H9 (cell line): Measurements from ENCODE around the gene PPP3CA. TPM values are rescaled to one million over a fixed set of nuclear protein-coding genes. Genes with fewer than 3 reads are reported as not detected.

Experiments
- DNase-seq: peaks from one replicate; pipeline ENCODE4 v3.0.0-alpha.2; 2017
- H2AFZ ChIP-seq: one replicate; pipeline ENCODE4 v1.6.1; 2013; ENCODE audit warnings: mild to moderate bottlenecking, low read length, control low read depth, moderate library complexity
- H2AK5ac ChIP-seq: 2 replicates; pipeline ENCODE4 v1.6.1; 2013; ENCODE audit warnings: low read length, control low read depth, mixed read lengths; ENCODE audit not compliant: insufficient read length
- H2BK120ac ChIP-seq: one replicate; pipeline ENCODE4 v1.6.1; 2013; ENCODE audit warnings: low read depth, mild to moderate bottlenecking, low read length, control low read depth, inconsistent platforms; ENCODE audit not compliant: poor library complexity, severe bottlenecking
- H2BK12ac ChIP-seq: 2 replicates; pipeline ENCODE4 v1.6.1; 2013; ENCODE audit warnings: low read length, control low read depth, mixed read lengths, low read depth; ENCODE audit not compliant: insufficient read length
- H2BK15ac ChIP-seq: 2 replicates; pipeline ENCODE4 v1.6.1; 2013; ENCODE audit warnings: low read depth, low read length, control low read depth
- H2BK20ac ChIP-seq: one replicate; pipeline ENCODE4 v1.6.1; 2013; ENCODE audit warnings: low read depth, mild to moderate bottlenecking, low read length, control low read depth, inconsistent platforms; ENCODE audit not compliant: poor library complexity, severe bottlenecking
- H2BK5ac ChIP-seq: 2 replicates; pipeline ENCODE4 v1.6.1; 2013; ENCODE audit warnings: low read length, control low read depth, mixed read lengths; ENCODE audit not compliant: insufficient read length
- H3K14ac ChIP-seq: 2 replicates; pipeline ENCODE4 v1.6.1; 2013; ENCODE audit warnings: low read length, control low read depth; ENCODE audit not compliant: insufficient read depth
- H3K18ac ChIP-seq: 2 replicates; pipeline ENCODE4 v1.6.1; 2013; ENCODE audit warnings: low read depth, mild to moderate bottlenecking, mixed read lengths, low read length, control low read depth; ENCODE audit not compliant: insufficient read length
- H3K23ac ChIP-seq: 2 replicates; pipeline ENCODE4 v1.6.1; 2013; ENCODE audit warnings: low read length, control low read depth, mixed read lengths, low read depth; ENCODE audit not compliant: insufficient read length
- H3K23me2 ChIP-seq: 2 replicates; pipeline ENCODE4 v1.6.1; 2013; ENCODE audit warnings: low read depth, mild to moderate bottlenecking, mixed read lengths, low read length, control low read depth; ENCODE audit not compliant: insufficient read length, poor library complexity, severe bottlenecking
- H3K27ac ChIP-seq: 2 replicates; pipeline ENCODE4 v1.5.1; 2013; ENCODE audit warnings: low read length, control low read depth, mixed read lengths, low read depth; ENCODE audit not compliant: insufficient read length
- H3K27me3 ChIP-seq: 2 replicates; pipeline ENCODE4 v1.6.1; 2013; ENCODE audit warnings: low read length, control low read depth, inconsistent platforms; ENCODE audit not compliant: insufficient read depth
- H3K4ac ChIP-seq: 2 replicates; pipeline ENCODE4 v1.6.1; 2013; ENCODE audit warnings: low read depth, mild to moderate bottlenecking, control low read depth, inconsistent platforms, low read length, moderate library complexity
- H3K4me1 ChIP-seq: 2 replicates; pipeline ENCODE4 v1.6.1; 2013; ENCODE audit warnings: low read length, control low read depth, inconsistent platforms; ENCODE audit not compliant: insufficient read depth
- H3K4me2 ChIP-seq: 2 replicates; pipeline ENCODE4 v1.6.1; 2013; ENCODE audit warnings: low read length, control low read depth, mixed read lengths; ENCODE audit not compliant: insufficient read length, insufficient read depth
- H3K56ac ChIP-seq: 2 replicates; pipeline ENCODE4 v1.6.1; 2013; ENCODE audit warnings: low read depth, mild to moderate bottlenecking, mixed read lengths, low read length, control low read depth; ENCODE audit not compliant: insufficient read length
- H3K79me1 ChIP-seq: 2 replicates; pipeline ENCODE4 v1.6.1; 2013; ENCODE audit warnings: low read depth, mild to moderate bottlenecking, moderate library complexity, low read length, control low read depth, inconsistent platforms; ENCODE audit not compliant: insufficient read depth, poor library complexity, severe bottlenecking
- H3K79me2 ChIP-seq: 2 replicates; pipeline ENCODE4 v1.6.1; 2013; ENCODE audit warnings: low read length, control low read depth, inconsistent platforms; ENCODE audit not compliant: insufficient read depth
- H3K9ac ChIP-seq: 2 replicates; pipeline ENCODE4 v1.6.1; 2013; ENCODE audit warnings: low read length, control low read depth, mixed read lengths; ENCODE audit not compliant: insufficient read length; ENCODE audit errors: extremely low read depth
- H3K9me3 ChIP-seq: one replicate; pipeline ENCODE4 v1.6.1; 2013; ENCODE audit warnings: low read depth, low read length, inconsistent platforms; ENCODE audit not compliant: control insufficient read depth
- H3T11ph ChIP-seq: one replicate; pipeline ENCODE4 v1.6.1; 2013; ENCODE audit warnings: mild to moderate bottlenecking, low read length, control low read depth, inconsistent platforms
- H4K20me1 ChIP-seq: one replicate; pipeline ENCODE4 v1.6.1; 2013; ENCODE audit not compliant: control insufficient read depth, insufficient read length, insufficient read depth
- H4K5ac ChIP-seq: 2 replicates; pipeline ENCODE4 v1.6.1; 2013; ENCODE audit warnings: low read depth, mild to moderate bottlenecking, mixed read lengths, low read length, control low read depth; ENCODE audit not compliant: insufficient read length
- H4K8ac ChIP-seq: replicated peaks from 2 replicates; pipeline ENCODE4 v1.6.1; 2013; ENCODE audit warnings: low read length, control low read depth, mixed read lengths, low read depth; ENCODE audit not compliant: insufficient read length
- H4K91ac ChIP-seq: 2 replicates; pipeline ENCODE4 v1.6.1; 2013; ENCODE audit warnings: low read depth, mild to moderate bottlenecking, moderate library complexity, mixed read lengths, low read length, control low read depth; ENCODE audit not compliant: insufficient read length
- H3K27ac Mint-ChIP-seq, 3 experiments: 2 replicates in 2 of 3; 3 replicates in 1 of 3; pipeline ENCODE4 v1.8.0; 2020 to 2021; ENCODE audit warnings: mixed read lengths in 3 of 3, mild to moderate bottlenecking in 1 of 3, moderate library complexity in 1 of 3
- H3K27me3 Mint-ChIP-seq: 2 replicates; pipeline ENCODE4 v1.8.0; 2021; ENCODE audit warnings: low read depth, mild to moderate bottlenecking, moderate library complexity, mixed read lengths
- H3K36me3 Mint-ChIP-seq, 3 experiments: 2 replicates in 2 of 3; 3 replicates in 1 of 3; pipeline ENCODE4 v1.8.0; 2020 to 2021; ENCODE audit warnings: low read depth in 3 of 3, mixed read lengths in 3 of 3; ENCODE audit not compliant: insufficient read depth in 1 of 3
- H3K4me1 Mint-ChIP-seq, 2 experiments: 2 replicates each; pipeline ENCODE4 v1.8.0; 2020; ENCODE audit warnings: mixed read lengths in 2 of 2
- H3K4me3 Mint-ChIP-seq, 2 experiments: 2 replicates in 1 of 2; 3 replicates in 1 of 2; pipeline ENCODE4 v1.8.0; 2020 to 2021; ENCODE audit warnings: mild to moderate bottlenecking in 2 of 2, mixed read lengths in 2 of 2, moderate library complexity in 1 of 2
- H3K9me3 Mint-ChIP-seq, 2 experiments: 2 replicates in 1 of 2; 3 replicates in 1 of 2; pipeline ENCODE4 v1.8.0; 2020; ENCODE audit warnings: mild to moderate bottlenecking in 2 of 2, mixed read lengths in 2 of 2, moderate library complexity in 1 of 2
- WGBS: extraction: QIAGEN DNeasy Blood & Tissue Kit; methylation state at CpG from one replicate; pipeline ENCODE4 v1.1.7; 2013; ENCODE audit warnings: missing lambda C conversion rate, low lambda C conversion rate, mixed read lengths; ENCODE audit not compliant: insufficient read length; ENCODE audit errors: extremely low coverage; 5-methylcytosine and 5-hydroxymethylcytosine counted together
- total RNA-seq: library from RNA; stranded (reverse); gene quantifications from 2 replicates; pipeline ENCODE4 v1.2.1, GENCODE V29; 2021
- TF ChIP-seq, protein P1 (sequence below): fragments of 200-600 bp; sonication (generic); conservative IDR thresholded peaks from 3 replicates; pipeline ENCODE4 v1.8.0; 2021; ENCODE audit warnings: antibody characterized with exemption, mild to moderate bottlenecking

PPP3CA gene
- total RNA-seq, 1 experiment from 2014 or later: 16.8 TPM

DNA sequence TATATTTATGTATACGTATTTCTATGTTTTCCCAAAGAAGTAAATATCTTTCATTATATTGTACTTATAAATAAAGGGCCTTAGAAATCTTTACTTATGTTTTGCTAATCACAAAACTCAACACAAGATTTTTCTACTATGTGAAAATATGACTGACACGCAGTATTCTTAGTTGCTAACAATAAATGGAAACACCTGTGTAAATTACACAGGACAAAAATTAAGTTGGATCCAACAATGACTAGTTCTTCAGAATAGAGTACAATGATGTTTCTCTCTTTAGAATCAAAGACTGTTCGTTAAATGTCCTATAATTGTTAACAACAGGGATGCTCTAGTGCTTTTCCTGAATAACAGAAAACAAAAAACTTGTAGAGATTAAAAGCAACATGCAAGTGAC is 96.1 kb downstream of the PPP3CA start:
- peaks cover 7 to 9% of the 10 kb centered on the region in 2 experiments for H3K4me1 Mint-ChIP-seq
- H3K9me3 Mint-ChIP-seq: no peaks in the 10 kb centered on the region
- Histone ChIP-seq H3K79me1 (no peaks in the 10 kb centered on the region), H4K20me1 (no peaks in the 10 kb centered on the region), H2BK120ac (no peak overlapping the region), H3T11ph (no peak overlapping the region), H4K8ac (no peak overlapping the region), H4K91ac (no peak overlapping the region), H3K23me2 (no peaks in the 10 kb centered on the region), H3K9ac (no peak overlapping the region), H2BK12ac (no peak overlapping the region), H3K79me2 (0 out of 2 replicates have a peak, but pooled peaks cover 1% of the 10 kb centered on the region), H3K23ac (no peak overlapping the region), H2BK5ac (no peak overlapping the region), H3K27me3 (no peaks in the 10 kb centered on the region), H3K9me3 (no peaks in the 10 kb centered on the region), H2AFZ (no peak overlapping the region), H2AK5ac (no peak overlapping the region), H4K5ac (no peak overlapping the region), H2BK20ac (no peak overlapping the region), H2BK15ac (no peak overlapping the region), H3K14ac (no peak overlapping the region), H3K4me1 (no peaks in the 10 kb centered on the region; the same call in 1 of the 2 replicates), H3K18ac (no peak overlapping the region), H3K4ac (no peak overlapping the region), H3K4me2 (no peak overlapping the region), H3K56ac (no peak overlapping the region), H3K27ac (no peak overlapping the region)
- no peak overlapping the region for H3K27ac Mint-ChIP-seq
- TF ChIP-seq, protein P1, sequence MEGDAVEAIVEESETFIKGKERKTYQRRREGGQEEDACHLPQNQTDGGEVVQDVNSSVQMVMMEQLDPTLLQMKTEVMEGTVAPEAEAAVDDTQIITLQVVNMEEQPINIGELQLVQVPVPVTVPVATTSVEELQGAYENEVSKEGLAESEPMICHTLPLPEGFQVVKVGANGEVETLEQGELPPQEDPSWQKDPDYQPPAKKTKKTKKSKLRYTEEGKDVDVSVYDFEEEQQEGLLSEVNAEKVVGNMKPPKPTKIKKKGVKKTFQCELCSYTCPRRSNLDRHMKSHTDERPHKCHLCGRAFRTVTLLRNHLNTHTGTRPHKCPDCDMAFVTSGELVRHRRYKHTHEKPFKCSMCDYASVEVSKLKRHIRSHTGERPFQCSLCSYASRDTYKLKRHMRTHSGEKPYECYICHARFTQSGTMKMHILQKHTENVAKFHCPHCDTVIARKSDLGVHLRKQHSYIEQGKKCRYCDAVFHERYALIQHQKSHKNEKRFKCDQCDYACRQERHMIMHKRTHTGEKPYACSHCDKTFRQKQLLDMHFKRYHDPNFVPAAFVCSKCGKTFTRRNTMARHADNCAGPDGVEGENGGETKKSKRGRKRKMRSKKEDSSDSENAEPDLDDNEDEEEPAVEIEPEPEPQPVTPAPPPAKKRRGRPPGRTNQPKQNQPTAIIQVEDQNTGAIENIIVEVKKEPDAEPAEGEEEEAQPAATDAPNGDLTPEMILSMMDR: no peak
- H3K4me3 Mint-ChIP-seq: no peak overlapping the region
- no peaks in the 10 kb centered on the region for H3K27me3 Mint-ChIP-seq
- WGBS: no CpG with 5 or more reads among the region's 3 CpGs
- no peak for DNase-seq
- H3K36me3 Mint-ChIP-seq: no peaks in the 10 kb centered on the region
